CD4-positive, alpha-beta T cell treated with Interleukin-17A for 1 hour (primary cell): ENCODE results near the gene NCK2.

Source experiments
- DNase-seq: peaks from one replicate; pipeline ENCODE4 v3.0.0-alpha.2; 2020

The NCK2 gene

GRCh38 chr2:105854972-105855371 lies 110.3 kb downstream of the NCK2 start:
- DNase-seq: no peak

GRCh38 chr2:105856581-105856980 lies 111.9 kb downstream of the NCK2 start:
- peak; percentile 60 for DNase-seq

- peak; percentile 81 for DNase-seq
Observed at GRCh38 chr2:105857076-105857740, 112.5 kb downstream of the NCK2 start.

- DNase-seq: no peak
Observed at GRCh38 chr2:105858868-105859693, 114.4 kb downstream of the NCK2 start.

- DNase-seq: no peak
Observed at GRCh38 chr2:105859694-105859951, 114.9 kb downstream of the NCK2 start.

- DNase-seq: no peak
Observed at GRCh38 chr2:105860567-105860966, 115.9 kb downstream of the NCK2 start.

- peak; percentile 56 for DNase-seq
Observed at GRCh38 chr2:105861200-105861599, 116.5 kb downstream of the NCK2 start.

- DNase-seq: no peak
Observed at GRCh38 chr2:105862843-105863242, 118.1 kb downstream of the NCK2 start.

- DNase-seq: peak; percentile 55
Observed at GRCh38 chr2:105864262-105864661, 119.5 kb downstream of the NCK2 start.

GRCh38 chr2:105865222-105865913 lies 120.7 kb downstream of the NCK2 start:
- DNase-seq: no peak

- no peak for DNase-seq
Observed at GRCh38 chr2:105866216-105867185, 121.8 kb downstream of the NCK2 start.

- DNase-seq: no peak
Observed at GRCh38 chr2:105867587-105867986, 122.9 kb downstream of the NCK2 start.

- no peak for DNase-seq
Observed at GRCh38 chr2:105868060-105868459, 123.3 kb downstream of the NCK2 start.

GRCh38 chr2:105869341-105869740 lies 124.6 kb downstream of the NCK2 start:
- DNase-seq: no peak

- DNase-seq: no peak
Observed at GRCh38 chr2:105870062-105870461, 125.3 kb downstream of the NCK2 start.

GRCh38 chr2:105870858-105871257 lies 126.1 kb downstream of the NCK2 start:
- no peak for DNase-seq

- peak; percentile 43 for DNase-seq
Observed at GRCh38 chr2:105872142-105872728, 127.5 kb downstream of the NCK2 start.

- DNase-seq: no peak
Observed at GRCh38 chr2:105872830-105873229, 128.1 kb downstream of the NCK2 start.

- no peak for DNase-seq
Observed at GRCh38 chr2:105873281-105873680, 128.6 kb downstream of the NCK2 start.

- DNase-seq: peak; percentile 72
Observed at GRCh38 chr2:105873721-105874120, 129.0 kb downstream of the NCK2 start.

GRCh38 chr2:105874466-105874865 lies 129.8 kb downstream of the NCK2 start:
- DNase-seq: no peak

GRCh38 chr2:105875241-105875640 lies 130.5 kb downstream of the NCK2 start:
- no peak for DNase-seq
